ENCODE data around the gene ZFYVE28.

Gene ZFYVE28

DNA sequence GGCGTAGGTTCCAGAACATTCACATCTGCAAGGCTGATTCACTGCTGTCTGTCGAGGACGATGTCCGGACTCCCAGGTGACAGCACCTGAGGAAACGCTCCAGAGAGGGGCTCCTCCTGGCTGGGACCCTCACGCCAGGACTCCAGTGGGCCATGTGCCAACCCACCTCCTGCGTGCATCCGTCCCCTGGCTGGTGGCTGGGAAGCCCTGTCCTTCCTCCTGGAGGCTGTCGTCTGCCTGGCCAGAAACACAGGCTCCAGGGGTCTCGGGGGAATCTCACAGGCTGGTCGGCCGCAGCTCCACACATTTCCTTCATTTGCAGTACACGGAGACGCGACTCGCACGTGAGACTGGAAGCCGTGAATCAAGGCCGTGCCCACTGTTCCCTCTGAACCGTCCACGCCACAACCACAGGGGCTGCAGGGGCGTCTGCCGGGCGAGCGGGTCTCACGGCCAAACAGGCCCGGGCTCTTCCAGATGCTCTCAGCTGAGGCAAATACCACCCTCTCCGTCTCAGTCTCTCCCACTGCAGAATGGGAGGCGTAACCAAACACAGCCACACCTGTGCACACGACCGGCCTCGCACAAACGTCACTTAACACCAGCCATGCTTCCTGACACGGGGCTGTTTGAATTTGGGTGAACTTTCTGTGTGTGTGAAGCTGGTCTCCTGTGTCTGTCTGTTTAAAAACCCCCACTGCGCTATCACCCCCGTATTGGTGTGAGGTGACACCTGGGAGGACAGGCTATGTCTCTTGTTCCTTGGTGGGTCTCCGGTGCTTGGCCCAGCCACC, 117.8 kb downstream of the ZFYVE28 start:
- no peak for DNase-seq

DNA sequence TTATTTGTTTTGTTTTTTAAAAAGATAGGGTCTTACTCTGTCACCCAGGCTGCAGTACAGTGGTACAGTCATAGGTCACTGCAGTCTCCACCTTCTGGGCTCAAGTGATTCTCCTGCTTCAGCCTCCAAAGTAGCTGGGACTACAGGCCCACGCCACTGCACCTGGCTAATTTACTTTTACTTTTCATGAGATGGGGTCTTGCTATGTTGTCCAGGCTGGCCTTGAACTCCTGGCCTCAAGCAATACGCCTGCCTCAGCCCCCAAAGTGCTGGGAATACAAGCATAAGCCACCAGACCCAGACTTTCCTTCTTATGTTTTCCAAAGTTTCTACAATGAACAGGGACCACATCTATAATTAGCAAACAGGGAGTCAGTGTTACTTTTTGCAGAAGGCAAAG, 118.7 kb downstream of the ZFYVE28 start:
- no peak for DNase-seq

- DNase-seq: no peak
Observed at GRCh38 chr4:2298532-2298991, 119.9 kb downstream of the ZFYVE28 start.

GRCh38 chr4:2297606-2298531, 120.6 kb downstream of the ZFYVE28 start:
- no peak for DNase-seq

- DNase-seq: no peak
Observed at GRCh38 chr4:2296631-2297601, 121.5 kb downstream of the ZFYVE28 start.

DNA sequence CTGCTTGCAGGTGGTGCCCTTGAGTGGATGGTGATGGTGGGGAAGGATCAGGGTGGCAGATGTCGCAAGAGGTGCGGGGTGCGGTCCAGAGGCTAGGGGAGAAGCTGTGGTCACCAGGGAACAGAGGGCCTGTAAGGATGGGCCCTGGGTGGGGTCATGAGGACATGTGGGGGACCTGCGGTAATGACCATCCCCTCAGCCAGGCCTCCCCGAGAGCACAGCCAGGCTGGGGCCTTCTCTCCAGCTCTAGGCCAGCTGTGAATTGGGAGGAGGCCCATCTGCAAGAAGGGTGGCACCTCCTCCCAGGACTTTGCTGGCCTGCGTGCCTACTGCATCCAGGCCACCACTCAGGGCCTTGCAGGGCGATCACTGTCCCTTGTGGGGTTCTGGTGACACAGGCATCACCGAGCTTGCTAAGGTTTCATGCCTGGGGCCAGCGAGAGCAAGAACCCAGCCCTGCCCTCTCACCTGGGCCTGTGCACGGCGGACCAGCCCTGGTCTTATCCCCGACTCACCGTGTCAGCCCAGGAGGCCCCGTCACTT, 122.5 kb downstream of the ZFYVE28 start:
- DNase-seq: no peak

DNA sequence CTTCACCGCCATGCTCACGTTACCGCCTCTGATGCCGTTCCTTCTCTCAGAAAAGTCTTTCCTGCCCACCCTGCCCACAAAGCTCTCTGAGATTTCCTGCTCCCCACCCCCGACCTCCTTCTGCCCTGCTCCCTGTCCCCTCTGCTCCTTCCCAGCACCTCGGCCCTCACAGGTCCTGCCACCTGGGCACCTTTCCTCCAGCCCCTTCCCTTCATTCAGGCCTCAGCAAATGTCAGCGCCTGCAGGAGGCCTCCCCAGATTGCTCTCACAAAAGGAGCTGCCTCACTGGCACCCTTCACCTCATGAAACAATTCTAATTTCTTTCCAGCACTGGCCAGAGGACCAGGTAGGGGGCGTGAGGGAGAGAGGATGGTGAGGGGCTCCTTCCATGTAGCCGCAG, 122.9 kb downstream of the ZFYVE28 start:
- no peak for DNase-seq

- DNase-seq: no peak
Observed at GRCh38 chr4:2292646-2293108, 125.8 kb downstream of the ZFYVE28 start.

DNA sequence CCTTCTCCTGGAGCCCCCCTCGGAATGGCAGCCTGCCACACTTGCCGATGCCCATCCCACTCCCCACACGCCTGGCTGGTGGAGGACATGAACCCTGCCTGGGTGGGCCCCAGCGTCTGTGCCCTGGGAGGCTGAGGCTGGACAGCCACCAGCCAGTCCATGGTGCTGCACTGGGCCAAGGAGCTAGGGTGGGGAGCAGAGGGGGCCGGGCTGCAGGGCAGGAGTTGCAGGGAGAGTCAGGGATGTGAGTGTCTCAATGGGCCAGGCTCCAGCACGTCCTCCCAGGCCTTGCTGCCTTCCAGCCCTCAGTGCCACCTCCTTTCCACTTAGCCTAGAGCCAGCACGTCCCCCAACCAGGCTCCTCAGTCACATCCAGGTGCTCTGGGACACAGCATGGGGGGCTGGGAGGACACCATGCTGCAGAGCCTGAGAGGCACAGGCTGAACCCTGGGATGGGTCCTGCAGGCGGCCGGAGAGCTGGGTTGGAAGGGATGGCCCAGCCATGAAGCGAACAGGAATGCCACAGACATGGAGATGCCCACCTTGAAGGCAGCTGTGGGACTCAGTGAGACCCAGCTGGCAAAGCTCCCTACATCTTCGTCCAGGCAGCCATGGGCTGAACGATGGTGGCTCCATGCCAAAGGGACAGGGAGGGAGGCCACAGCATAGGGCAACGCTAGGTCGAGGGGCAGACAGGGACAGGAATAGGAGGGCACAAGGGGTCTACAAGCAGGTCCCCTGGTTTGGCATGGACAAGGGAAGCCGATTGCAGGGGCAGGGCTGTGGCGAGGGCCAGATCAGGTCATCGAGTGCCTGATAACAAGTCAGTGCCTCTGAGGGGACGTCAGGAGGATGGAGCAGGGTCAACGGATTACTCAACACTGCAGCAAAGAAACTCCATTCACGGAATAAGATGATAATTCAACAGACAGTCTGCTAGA, 126.5 kb downstream of the ZFYVE28 start:
- no peak for DNase-seq

DNA sequence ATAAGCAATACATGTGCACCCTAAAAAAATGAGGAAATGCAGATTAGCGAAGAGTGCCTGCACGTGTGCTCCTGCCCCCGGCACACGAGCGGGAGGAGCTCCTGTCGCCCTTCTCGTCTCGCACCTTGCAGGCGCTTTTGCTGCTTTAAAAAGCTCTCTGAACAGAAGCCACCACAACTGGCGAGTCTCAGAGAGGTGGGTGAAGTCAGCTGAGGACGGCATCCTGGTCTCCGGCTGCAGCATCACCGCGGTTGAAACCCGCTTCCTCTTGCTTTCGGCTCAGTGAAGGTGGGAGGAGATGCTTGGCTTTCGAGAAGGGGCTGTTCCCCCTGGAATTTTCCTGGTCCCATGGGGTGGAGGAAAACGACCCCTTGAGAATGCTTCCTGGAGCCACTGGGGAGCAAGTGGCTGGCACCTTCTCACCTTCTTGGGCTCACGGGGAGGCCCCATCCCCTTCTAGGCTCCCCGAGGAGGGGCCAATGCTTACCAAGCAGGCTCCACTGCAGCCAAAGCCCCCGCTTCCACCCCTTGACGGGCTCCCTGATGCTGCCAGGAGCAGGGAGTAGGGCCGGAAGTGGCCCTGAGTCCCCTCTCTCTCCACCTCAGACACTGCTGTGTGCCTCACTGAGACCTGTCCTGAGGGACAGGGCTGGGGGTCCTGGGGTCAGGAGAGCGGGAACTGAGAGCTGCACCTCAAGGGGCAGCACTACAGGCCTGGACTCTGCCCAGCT, 127.3 kb downstream of the ZFYVE28 start:
- peak; percentile 55 for DNase-seq

- peak; percentile 1 for DNase-seq
Observed at GRCh38 chr4:2290488-2290887, 128.0 kb downstream of the ZFYVE28 start.

GRCh38 chr4:2289955-2290333, 128.5 kb downstream of the ZFYVE28 start:
- DNase-seq: no peak

DNA sequence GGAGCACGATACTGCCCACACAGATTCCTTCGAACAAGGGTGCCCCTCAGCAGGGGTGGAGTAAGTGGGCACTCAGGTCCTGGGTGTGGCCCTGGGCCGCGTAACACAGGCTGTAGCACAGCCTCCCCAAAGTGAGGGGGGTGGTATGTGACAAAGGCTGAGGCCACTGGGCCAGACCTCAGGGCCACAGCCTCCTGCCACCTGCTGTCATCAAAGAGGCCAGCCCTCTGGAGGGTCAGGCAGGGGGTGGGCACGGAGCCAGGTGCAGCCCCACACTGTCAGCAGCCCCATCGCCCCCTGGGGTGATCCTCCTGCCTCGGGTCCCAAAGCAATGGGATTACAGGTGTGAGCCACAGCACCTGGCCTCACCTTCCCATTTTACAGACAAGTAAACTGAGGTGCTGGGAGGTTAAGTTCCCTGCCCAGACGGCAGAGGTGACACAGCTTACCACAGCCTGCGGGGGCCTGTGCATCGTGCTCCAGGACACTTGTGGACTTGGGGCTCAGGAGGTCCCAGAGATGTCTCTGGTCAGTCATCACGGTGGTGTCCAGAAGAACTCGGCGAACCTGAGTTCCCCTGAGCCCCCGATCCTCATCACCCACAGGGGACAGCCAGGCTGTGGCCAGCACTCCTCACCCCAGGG, 129.0 kb downstream of the ZFYVE28 start:
- DNase-seq: peak; percentile 1

- DNase-seq: no peak
Observed at GRCh38 chr4:2288051-2288541, 130.3 kb downstream of the ZFYVE28 start.

- no peak for DNase-seq
Observed at GRCh38 chr4:2287594-2287915, 130.9 kb downstream of the ZFYVE28 start.

DNA sequence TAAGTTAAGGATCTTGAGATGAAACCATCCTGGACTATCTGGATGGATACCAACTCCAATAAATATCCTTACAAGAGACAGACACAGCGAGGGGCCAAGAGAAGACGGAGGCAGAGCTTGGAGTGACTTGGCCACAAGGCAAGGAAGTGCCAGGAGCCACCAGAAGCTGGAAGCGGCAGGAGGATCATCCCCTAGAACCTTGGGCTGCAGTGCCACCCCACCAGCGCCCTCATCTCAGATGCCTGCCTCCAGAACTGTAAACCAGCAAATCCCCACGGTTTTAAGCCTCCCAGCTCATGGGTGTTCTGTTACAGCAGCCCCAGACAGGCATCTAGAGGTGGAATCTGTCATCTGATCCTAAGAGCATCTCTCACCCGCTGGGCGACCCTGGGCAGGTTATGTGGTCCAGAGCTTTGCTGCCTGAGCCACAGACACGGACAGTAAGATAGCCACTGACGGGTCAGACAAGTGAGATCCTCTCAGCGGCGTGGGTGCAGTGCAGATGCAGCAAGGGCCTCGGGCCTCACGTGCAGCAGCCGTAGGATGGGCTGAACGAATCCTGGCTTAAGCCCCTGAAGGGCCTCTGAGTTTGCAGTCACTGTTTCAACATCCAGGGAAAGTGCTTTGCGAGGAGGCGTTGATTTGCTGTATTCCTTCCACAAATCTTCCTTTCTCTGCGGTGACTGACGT, 131.4 kb downstream of the ZFYVE28 start:
- DNase-seq: no peak

DNA sequence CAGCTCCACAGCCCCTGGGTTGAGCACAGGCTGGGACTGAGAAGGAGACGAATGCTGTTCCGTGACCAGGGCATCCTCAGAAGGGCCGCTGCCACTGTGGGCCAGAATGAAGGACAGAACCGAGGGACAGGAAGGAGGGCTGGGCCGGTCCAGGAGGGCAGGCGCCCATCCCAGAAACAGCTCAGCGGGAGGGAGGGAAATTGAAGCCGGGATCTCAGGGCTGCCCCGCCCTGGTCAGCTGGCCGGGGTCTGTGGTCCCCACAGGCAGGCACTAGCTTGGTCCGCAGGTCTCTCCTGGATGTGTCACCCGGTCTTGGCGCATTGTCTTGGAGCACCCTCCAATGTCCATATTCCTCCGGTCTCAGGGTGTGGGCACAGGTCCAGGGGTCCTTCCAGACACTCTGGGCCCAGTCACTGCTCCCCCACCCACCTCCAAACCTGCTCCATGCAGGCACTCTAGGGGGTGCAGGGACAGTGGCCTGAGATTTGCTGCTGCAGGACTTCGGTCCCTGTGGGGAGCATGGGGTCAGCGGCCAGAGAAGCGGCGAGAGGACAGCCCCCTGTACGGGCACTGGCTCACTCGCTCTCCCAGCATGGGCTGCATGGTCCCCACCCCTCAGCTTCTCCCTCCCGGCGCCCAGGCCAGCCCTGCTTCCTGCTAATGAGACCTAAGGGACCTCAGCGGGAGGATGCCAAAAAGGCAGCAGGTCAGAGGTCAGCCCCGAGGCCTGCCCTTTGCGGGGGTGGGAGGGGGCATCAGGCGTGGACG, 132.6 kb downstream of the ZFYVE28 start:
- no peak for DNase-seq

- no peak for DNase-seq
Observed at GRCh38 chr4:2284934-2285612, 133.4 kb downstream of the ZFYVE28 start.
